GF-D8 (cell line): ENCODE data around the gene GNG7.
A peak's percentile ranks its signal among the peaks of the same experiment; 100 is the strongest.
"Not testable (repeated sequence)": the region's sequence is repeated elsewhere in the genome, so short reads cannot be mapped to it uniquely, and the experiment has no call there.

Source experiments
- DNase-seq: peaks from one replicate; lab custom pipeline; 2025; lab: John Stamatoyannopoulos, UW

GNG7 gene

DNA sequence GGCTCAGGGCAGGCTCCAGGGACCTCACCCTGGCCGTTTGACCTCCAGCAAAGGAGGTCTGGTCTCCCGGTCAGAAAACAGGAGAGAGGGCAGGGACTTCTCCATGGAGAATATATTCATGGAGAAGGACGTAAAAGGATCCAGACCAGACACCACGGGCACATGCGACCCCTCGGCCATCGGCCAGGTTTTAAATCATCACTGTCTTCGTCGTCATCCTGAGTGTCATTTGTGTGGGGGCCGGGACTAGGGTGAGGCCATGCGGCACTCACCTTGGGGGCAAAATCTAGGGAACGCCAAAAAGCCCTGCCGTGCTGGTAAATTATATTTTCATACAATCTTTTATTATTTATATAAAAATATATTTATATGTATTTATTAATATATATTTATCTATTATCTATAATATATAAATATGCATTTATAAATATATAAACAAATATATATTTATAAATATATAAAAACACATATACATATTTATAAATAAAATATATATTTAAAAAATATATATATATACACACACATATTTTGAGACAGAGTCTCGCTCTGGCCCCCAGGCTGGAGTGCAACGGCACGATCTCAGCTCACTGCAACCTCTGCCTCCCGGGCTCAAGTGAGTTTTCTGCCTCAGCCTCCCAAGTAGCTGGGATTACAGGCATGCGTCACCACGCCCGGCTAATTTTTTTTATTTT, 151.2 kb downstream of the GNG7 start:
- DNase-seq: no peak

DNA sequence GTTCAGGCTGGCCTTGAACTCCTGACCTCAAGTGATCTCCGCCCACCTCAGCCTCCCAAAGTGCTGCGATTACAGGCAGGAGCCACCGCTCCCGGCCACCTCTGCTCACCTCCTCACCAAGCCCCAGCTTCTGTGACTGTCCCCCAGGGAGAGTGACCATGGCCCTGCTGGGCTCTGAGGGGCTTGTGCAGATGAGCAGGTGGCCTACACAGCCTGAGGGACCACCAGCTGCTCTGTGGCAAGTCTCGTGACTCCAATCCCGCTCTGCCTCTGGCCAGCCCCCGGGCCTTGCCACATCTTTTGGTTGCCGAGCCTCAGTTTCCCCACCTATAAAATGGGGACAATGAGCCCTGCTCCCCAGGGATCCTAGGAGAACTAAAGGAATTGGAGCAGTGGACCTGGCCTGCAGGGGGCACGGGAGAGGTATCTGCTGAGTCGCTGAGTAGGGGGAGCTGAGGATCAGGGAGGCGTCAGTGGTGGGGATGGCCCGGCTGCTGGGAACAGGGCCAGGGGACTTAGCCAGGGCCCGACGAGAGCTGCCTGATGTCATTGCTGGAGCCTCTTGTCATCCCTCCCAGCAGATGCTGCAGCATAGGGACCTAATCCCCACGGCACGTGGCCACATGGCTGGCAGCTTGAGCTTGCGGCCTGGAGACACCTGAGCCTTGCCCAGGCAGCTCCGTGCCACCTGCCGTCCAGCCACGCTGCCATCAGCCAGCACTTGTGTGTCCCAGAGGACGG, 151.9 kb downstream of the GNG7 start:
- DNase-seq: no peak

DNA sequence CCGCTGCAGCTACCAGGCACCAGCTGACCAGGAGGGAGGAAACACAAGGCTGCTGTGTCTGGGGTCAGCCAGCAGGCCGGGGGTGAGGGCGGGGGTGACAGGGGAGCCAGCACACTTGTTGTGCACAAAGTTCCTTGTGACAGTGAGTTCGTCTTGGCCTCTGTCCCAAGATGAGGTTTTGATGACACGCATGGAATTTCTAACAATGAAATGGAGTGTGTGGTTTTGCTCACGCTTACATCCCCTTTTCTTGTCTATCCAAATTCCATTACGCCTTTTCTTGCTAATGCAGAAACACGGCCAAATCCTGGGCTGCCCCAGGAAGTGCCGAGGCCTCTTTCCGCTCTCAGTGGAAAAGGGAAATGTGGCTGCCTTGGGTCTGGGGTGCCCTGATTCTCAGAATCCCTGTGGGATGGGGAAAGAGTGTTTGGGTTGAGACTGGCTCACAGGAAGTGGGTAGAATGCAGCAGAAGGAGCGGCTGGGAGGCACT, 152.7 kb downstream of the GNG7 start:
- DNase-seq: peak; percentile 94

DNA sequence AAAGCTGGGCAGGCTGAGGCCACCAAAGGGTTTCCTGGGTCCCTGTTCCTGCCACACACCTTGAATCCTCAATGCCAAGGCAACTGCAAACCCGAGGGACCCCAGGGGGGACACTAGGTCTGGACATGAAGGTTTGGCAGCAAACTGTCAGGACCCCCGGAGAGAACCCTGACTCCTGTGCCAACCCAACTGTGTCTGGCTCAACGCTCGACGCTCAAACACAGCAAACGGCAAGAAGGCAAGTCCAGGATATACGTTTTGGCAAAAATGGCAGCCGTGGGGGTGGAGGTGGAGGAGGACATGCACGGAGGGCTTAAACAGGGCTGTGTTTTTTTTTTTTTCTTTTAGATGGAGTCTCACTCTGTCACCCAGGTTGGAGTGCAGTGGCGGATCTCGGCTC, 153.5 kb downstream of the GNG7 start:
- DNase-seq: no peak

DNA sequence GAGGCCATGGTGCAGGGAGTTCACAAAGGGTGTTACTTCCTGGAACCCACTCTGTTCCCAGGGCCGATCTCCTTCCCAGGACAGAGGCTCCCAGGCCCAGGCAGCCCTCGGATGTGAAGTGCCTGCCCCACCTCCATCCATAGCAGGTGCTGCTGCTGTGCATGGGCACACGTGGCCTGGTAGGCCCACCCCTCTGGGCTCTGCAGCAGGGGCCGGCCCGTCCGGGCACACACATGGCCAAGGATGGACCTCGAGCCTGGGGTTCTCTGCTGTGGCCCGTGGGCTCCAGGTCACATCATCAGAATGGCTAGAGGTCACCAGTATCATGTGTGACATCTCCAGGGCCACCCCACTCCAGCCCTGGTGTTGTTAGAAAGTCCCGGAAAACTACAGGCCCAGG, 154.8 kb downstream of the GNG7 start:
- no peak for DNase-seq

DNA sequence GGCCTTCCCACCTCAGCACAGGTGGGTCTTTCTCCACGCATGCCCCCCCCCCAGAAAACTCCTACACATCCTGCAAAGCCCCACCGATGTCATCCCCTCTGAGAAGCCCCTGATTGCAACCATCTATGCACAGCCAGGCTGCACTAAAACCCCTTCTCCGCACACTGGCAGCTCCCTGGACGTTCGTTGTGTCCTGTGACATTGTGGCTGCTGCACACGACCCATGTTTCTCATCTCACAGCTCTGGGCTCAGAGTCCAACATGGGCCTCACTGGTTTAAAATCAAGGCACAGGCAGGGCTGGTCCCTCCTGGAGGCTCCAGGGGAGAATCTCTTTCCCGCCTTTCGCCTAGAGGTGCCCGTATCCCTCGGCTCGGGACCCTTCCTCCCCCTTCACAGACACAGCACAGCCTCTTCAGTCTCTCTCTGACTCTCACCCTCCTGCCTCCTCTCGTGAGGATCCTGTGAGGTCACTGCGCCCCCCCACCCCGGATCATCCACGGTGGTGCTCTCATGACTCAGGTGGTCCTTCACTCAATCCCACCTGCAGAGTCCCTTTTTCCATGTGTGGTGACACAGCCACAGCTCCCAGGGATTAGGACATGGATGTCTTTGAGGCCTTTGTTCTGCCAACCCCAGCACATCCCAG, 155.3 kb downstream of the GNG7 start:
- no peak for DNase-seq

DNA sequence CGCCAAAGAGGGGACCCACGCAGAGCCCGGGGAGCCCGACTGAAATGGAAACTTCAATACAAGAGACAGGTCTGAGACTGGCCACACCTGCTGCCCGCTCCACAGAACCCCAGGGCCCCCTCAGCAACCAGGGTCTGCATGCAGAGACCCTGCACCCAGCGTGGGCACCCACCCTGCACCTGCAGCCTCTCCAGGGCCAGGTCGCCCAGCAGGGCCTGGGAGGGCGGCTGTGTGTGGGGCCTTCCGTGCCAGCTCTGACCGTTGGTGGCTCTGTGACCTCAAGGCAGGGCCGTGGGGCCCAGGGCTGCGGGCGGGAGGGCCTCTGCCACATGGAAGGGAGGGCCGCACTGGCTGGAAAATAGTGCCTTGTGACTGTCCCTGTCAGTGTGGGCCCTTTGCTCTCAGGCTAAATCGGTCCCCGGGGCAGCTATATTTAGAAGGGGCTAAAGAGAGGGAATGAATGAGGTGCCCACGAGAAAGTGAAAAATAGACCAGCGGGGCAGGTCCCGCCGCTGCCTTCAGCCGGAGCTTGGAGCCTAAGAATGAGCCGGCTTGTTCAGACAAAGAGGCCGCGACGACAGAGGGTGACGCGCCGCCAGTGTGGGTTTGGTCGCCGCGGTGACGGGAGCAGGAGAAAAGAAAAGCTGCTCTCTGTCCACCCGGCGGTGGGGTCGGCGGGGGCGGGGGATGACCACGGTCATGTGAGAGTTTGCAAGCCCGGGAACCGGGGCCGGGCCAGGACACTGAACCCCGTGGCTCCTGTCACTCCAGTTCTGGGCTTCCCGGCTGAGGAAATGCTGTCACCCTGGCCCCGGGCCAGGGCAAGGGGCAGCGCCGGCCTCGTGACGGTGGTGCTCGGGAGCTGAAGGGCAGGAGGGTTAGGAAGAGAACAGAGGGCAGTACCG, 156.1 kb downstream of the GNG7 start:
- DNase-seq: peak; percentile 54

DNA sequence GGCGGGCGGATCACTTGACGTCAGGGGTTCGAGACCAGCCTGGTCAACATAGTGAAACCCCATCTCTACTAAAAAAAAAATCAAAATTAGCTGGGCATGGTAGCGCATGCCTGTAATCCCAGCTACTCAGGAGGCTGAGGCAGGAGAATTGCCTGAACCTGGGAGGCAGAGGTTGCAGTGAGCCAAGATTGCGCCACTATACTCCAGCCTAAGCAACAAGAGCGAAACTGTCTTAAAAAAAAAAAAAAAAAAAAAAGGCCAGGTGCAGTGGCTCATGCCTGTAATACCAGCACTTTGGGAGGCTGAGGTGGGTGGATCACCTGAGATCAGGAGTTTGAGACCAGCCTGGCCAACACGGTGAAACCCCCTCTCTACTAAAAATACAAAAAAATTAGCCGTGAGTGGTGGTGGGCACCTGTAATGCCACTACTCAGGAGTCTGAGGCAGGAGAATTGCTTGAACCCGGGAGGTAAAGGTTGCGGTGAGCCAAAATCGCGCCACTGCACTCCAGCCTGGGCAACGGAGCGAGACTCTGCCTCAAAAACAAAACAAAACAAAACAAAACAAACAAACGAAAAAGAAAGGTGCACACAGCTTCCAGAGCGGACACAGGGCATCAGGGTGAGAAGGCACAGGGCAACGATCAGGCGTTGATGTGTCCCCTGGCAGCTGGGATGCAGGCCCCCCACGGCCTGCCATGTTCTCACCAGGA, 156.9 kb downstream of the GNG7 start:
- DNase-seq: not testable (repeated sequence)

DNA sequence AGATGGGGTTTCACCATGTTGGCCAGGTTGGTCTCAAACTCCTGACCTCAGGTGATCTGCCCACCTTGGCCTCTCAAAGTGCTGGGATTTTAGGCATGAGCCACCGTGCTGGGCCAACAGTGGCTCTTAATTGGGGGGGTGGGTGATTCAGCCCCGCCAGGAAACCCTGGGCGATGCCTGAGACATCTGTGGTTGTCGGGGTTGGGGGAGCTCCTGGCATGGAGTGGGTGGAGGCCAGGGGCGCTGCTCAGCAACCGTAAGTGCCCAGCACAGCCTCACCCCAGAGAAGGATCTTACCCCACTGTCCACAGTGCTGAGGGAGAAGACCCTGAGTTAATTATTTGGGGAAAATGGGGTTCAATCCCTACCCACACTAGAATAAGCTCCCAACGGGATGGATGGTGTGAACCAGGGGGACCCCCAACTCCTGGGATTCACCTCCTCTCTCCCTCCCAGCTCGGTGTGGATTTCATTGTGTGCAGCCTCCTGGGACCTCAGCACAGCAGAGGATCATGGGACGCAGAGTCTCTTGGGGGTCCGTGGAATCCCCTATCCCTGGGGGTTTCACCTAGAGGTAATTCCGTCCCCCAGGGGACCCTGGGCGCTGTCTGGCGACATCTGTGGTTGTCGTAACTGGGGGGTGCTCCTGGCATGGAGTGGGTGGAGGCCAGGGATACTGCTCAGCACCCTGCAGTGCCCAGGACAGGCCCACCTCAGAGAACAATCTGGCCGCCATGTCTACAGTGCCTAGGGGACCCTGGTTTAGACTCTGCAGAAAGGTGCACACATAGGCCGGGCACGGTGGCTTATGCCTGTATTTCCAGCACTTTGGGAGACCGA, 157.7 kb downstream of the GNG7 start:
- no peak for DNase-seq

DNA sequence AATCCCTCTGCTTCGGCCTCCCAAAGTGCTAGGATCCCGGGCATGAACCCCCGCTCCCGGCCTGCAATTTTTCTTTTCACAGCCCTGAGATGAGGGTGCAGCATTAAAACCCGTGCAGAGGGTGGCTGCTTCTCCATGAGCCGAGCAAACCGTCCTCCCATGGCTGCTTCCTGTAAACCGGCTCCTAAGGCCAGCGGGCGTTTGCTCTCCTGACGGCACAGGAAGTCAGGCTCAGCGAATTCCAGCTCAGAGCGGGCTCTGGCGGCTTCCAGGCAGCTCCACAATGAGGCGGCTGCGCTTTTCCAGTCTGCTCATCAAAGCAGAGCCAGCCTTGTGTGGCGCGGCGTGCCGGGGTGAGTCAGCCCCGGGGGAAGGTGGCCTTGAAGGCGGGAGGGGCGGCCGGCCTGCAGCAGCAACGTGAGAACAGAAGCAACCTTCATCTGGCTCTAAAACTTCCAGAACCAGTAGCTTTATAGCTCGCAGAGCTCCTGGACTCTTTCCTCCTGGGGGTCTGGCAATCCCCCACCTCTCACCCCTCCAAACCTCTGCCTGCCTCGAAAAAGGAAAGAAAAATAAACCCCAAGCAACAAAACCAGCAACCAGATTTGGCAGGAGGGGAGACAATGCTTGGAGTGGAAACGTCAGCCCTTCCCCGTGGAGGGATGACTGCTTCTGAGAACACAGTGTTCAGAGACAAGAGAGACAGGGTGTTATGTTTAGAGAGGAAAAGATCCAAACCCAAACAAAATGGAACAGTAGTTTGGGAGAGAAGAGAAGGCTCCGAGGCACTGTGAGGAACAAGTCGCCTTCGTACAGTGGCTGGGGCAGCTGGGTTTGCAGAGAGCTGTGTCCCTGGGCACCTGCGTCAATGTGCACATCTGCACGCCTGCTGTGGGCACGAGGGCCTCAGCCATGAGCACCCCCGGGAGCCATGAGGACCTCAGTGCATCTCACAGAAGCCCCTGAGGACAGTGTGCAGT, 158.7 kb downstream of the GNG7 start:
- peak; percentile 64 for DNase-seq

DNA sequence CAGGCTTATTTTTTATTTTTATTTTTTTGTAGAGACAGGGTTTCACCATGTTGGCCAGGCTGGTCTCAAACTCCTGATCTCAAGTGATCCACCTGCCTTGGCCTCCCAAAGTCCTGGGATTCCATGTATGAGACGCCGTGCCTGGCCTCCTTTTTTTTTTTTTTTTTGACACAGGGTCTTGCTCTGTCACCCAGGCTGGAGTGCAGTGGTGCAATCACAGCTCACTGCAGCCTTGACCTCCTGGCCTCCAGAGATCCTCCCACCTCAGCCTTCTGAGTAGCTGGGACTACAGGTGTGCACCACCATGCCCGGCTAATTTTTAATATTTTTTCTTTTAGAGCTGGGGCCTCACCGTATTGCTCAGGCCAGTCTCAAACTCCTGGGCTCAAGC, 159.4 kb downstream of the GNG7 start:
- not testable (repeated sequence) for DNase-seq

DNA sequence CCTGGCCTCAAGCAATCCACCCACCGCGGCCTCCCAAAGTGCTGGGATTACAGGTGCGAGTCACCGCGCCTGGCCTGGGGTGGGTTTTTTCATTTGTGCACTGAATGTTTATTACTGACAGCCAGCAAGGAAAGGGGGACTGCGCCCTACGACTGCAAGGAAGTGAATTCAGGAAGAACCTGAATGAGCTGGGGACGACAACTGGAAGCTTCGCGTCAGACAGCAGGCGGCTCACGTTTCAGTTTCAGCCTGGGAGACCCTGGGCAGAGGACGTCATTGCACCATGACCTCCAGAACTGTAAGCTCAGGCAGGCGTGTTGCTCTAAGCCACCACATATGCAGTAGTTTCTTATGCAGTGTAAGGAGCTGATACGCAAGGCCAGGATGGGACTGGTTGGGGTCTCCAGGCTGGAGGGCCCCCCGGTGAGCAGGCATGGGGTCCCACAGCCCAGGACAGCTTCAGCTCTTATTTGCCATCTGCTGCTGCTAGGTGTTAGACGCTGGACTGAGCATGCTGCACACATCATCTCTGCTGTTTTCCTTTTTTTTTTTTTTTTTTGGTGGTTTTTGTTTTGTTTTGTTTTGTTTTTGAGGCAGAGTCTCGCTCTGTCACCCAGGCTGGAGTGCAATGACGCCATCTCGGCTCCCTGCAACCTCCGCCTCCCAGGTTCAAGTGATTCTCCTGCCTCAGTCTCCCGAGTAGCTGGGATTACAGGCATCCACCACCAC, 160.0 kb downstream of the GNG7 start:
- DNase-seq: no peak

DNA sequence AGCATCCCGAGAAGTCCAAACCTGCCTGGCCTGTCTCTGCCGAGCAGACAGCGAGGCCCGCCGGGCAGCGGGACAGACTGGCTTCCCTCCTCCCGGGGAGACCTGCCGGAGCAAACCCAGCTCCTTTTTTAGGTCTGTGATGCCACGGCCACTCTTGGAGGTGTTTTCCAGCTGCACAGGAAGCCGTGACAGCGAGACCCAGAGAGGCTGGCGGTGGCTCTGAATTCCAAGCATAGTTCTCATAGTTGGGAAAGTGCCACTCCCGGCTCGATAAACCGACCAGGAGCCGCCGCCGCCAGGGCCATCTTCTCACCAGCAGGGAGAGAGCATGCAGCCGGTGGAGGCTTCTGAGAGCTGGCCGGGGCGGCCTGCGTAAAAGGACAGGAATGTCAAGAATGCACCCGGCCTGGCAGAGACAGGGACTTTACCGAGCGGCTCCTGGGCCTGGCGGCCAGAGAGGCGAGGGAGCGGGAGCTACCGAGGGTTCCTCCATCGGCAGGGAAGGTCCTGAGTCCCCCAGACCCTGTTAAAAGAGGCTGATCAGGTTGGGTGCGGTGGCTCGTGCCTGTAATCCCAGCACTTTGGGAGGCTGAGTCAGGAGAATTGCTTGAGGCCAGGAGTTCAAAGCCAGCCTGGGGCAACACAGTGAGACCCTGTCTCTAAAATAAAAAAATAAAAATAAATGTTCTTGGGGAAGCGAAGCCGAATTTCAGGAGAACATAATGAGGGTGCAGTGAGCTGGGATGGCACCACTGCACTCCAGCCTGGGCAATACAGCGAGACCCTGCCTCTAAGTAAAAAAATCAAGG, 161.6 kb downstream of the GNG7 start:
- DNase-seq: no peak

DNA sequence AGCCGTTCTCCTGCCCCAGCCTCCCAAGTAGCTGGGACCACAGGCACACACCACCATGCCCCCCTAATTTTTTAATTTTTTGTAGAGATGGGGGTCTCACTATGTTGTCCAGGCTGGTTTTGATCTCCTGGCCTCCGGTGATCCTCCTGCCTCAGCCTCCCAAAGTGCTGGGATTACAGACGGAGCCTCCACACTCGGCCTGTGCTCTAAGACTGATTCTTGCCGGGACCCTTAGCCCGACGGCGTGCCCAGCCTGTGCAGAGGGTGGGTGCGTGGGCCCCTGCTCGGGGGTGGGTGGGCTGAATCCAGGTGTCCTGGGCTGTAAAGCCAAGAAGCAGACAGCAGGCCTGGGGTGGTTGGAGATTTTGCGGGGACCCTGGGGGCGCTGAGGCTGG, 162.2 kb downstream of the GNG7 start:
- DNase-seq: no peak

DNA sequence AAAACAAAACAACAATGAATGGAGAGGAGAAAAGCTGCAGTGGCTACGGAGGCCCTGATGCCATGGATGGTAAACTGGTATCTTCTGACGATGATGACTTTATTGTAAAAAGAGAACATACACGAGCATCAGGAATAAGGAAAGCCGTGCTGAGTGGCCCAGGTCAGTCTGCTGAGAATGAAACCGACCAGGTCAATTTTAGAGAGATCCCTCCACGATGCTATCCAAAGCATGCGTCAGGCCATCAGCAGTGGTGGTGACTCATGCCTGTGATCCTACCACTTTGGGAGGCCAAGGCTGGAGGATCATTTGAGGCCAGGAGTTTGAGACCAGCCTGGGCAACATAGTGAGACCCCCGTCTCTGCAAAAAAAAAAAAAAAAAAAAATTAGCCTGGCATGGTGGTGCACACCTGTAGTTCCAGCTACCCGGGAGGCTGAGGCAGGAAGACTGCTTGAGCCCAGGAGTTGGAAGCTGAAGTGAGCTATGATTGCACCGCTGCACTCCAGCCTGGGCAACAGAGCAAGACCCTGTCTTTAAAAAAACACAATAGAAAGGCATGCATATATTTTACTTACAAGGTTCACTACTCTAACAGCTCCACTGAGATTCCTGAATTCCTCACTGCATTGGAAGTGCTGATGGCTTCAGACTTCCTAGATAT, 164.3 kb downstream of the GNG7 start:
- DNase-seq: no peak

DNA sequence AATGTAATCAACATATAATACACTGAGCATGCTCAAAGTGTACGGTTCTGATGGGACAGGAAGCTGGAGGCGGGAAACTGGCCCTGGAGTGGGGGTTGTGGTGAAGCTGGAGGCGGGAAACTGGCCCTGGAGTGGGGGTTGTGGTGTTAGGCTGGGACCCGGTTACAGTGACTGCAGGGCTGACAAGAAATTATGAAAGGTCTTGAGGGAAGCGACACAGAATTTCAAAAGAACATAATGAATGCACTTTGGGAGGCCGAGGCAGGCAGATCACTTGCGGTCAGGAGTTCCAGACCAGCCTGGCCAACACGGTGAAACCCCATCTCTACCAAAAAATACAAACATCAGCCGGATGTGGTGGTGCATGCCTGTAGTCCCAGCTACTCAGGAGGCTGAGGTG, 164.9 kb downstream of the GNG7 start:
- DNase-seq: not testable (repeated sequence)

DNA sequence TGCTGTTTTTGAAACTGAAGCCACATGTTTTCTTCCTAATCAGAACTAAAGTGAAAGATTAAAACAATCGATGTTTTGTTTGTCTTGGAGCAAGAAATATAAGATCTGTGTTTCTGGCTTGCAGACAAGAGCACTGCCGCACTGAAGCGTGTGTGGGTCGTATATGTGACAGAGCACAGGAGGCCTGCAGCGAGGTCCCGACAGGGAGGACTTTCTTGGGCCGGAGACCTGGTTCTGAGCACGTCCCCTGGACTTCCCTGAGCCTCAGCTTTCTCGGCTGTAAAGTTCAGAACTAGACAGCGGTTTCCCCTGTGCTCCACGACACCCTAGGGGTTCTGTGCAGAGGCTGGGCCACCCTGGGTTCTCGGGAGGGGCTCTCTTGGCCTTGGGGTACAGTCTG, 166.0 kb downstream of the GNG7 start:
- no peak for DNase-seq
